Mucosa of rectum (tissue), 2 donors: Measurements from ENCODE around the gene RYR2.

Experiments
- H3K27ac ChIP-seq, 2 donors: one replicate each; pipeline ENCODE4 v1.7.0; 2013; ENCODE audit warnings: inconsistent platforms in 2 of 2, low read depth in 2 of 2, low read length in 2 of 2
- H3K27me3 ChIP-seq, 2 donors: one replicate each; pipeline ENCODE4 v1.7.0; 2013; ENCODE audit warnings: low read length in 2 of 2; ENCODE audit not compliant: control insufficient read depth in 2 of 2, insufficient read depth in 2 of 2
- H3K36me3 ChIP-seq, 2 donors: one replicate each; pipeline ENCODE4 v1.7.0; 2013; ENCODE audit warnings: low read length in 2 of 2; ENCODE audit not compliant: control insufficient read depth in 2 of 2, insufficient read depth in 2 of 2
- H3K4me1 ChIP-seq, 2 donors: one replicate each; pipeline ENCODE4 v1.7.0; 2013; ENCODE audit warnings: low read length in 2 of 2, mild to moderate bottlenecking in 1 of 2; ENCODE audit not compliant: control insufficient read depth in 2 of 2, insufficient read depth in 2 of 2
- H3K4me3 ChIP-seq, 2 donors: one replicate each; pipeline ENCODE4 v1.7.0; 2013; ENCODE audit warnings: low read length in 2 of 2
- H3K9ac ChIP-seq, 2 donors: one replicate each; pipeline ENCODE4 v1.7.0; 2013; ENCODE audit warnings: low read length in 2 of 2, low read depth in 1 of 2, mild to moderate bottlenecking in 1 of 2
- H3K9me3 ChIP-seq, 2 donors: one replicate each; pipeline ENCODE4 v1.7.0; 2013; ENCODE audit warnings: low read length in 2 of 2; ENCODE audit not compliant: control insufficient read depth in 2 of 2
- donor health status: healthy.
- donor health status: Normal muscosa, but diverticular disease.

Gene RYR2

GRCh38 chr1:237702161-237702560 is 660.2 kb downstream of the RYR2 start:
- no peak overlapping the region for H3K27ac ChIP-seq
- no peak overlapping the region for H3K4me3 ChIP-seq
- no peak overlapping the region for H3K9ac ChIP-seq
- no peaks in the 10 kb centered on the region for H3K4me1 ChIP-seq
- H3K27me3 ChIP-seq: no peaks in the 10 kb centered on the region
- no peaks in the 10 kb centered on the region for H3K9me3 ChIP-seq
- no peaks in the 10 kb centered on the region for H3K36me3 ChIP-seq

- no peaks in the 10 kb centered on the region for H3K36me3 ChIP-seq
These were observed 663.5 kb downstream of the RYR2 start for GRCh38 chr1:237705462-237705861.

GRCh38 chr1:237709355-237709754 is 667.4 kb downstream of the RYR2 start:
- Histone ChIP-seq H3K4me3 (no peak overlapping the region), H3K9ac (no peak overlapping the region), H3K27ac (no peak overlapping the region), H3K36me3 (no peaks in the 10 kb centered on the region), H3K27me3 (no peaks in the 10 kb centered on the region), H3K4me1 (no peaks in the 10 kb centered on the region), H3K9me3 (no peaks in the 10 kb centered on the region)

More at GRCh38 chr1:237705462-237705861, 663.5 kb downstream of the RYR2 start:
- H3K27ac ChIP-seq: no peak overlapping the region
- no peaks in the 10 kb centered on the region for H3K27me3 ChIP-seq
- no peak overlapping the region for H3K4me3 ChIP-seq
- no peaks in the 10 kb centered on the region for H3K4me1 ChIP-seq
- no peak overlapping the region for H3K9ac ChIP-seq
- no peaks in the 10 kb centered on the region for H3K9me3 ChIP-seq

DNA sequence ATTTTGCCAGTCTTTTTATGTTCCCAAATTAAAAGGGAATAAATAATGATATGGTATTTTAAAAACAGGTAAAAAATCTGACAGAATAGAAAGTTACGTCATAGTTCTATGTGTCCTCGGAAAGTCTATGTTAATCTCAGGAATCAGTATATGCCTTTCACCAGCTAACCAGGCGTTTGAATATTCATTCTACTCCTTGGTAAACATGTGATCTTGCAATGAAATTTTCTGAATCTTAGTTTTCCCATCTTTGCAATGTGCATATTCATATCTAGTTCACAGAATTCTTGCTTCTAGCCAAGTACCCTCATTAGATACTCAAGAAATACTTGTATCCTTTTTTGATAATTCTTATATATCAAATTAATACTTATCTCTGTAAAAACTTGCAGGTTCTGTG is 669.3 kb downstream of the RYR2 start:
- Histone ChIP-seq H3K27me3 (no peaks in the 10 kb centered on the region), H3K36me3 (no peaks in the 10 kb centered on the region), H3K9me3 (no peaks in the 10 kb centered on the region), H3K4me3 (no peak overlapping the region), H3K4me1 (no peaks in the 10 kb centered on the region), H3K9ac (no peak overlapping the region), H3K27ac (no peak overlapping the region)

- no peaks in the 10 kb centered on the region for H3K36me3 ChIP-seq
- no peak overlapping the region for H3K9ac ChIP-seq
- no peaks in the 10 kb centered on the region for H3K4me1 ChIP-seq
- H3K27ac ChIP-seq: no peak overlapping the region
- no peaks in the 10 kb centered on the region for H3K9me3 ChIP-seq
- H3K4me3 ChIP-seq: no peak overlapping the region
- no peaks in the 10 kb centered on the region for H3K27me3 ChIP-seq
These were observed 670.1 kb downstream of the RYR2 start for GRCh38 chr1:237712082-237712481.

- no peaks in the 10 kb centered on the region for H3K27me3 ChIP-seq
- no peaks in the 10 kb centered on the region for H3K36me3 ChIP-seq
- no peak overlapping the region for H3K27ac ChIP-seq
- H3K9ac ChIP-seq: no peak overlapping the region
- H3K4me1 ChIP-seq: no peaks in the 10 kb centered on the region
- no peak overlapping the region for H3K4me3 ChIP-seq
- no peaks in the 10 kb centered on the region for H3K9me3 ChIP-seq
These were observed 670.7 kb downstream of the RYR2 start for GRCh38 chr1:237712586-237713157.

- Histone ChIP-seq H3K9me3 (no peaks in the 10 kb centered on the region), H3K27ac (no peak overlapping the region), H3K36me3 (no peaks in the 10 kb centered on the region), H3K27me3 (no peaks in the 10 kb centered on the region), H3K4me1 (no peaks in the 10 kb centered on the region), H3K4me3 (no peak overlapping the region), H3K9ac (no peak overlapping the region)
These were observed 671.9 kb downstream of the RYR2 start for GRCh38 chr1:237713916-237714315.

DNA sequence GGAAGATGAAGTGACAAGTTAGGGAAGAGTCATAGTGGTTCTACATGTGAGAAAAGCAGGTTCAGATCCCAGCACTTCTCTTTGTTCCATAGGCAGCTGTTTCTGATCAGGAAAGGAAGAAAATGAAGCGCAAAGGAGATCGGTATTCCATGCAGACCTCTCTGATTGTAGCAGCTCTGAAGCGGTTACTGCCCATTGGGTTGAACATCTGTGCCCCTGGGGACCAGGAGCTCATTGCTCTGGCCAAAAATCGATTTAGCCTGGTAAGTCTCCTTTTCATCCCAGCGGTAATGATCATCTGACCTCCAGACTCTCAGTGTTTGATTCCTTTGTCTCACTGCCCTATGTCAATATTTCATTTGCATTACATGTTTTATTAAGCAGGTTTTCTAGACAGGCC is 675.1 kb downstream of the RYR2 start:
- Histone ChIP-seq H3K27ac (no peak overlapping the region), H3K4me3 (no peak overlapping the region), H3K4me1 (no peaks in the 10 kb centered on the region), H3K27me3 (no peaks in the 10 kb centered on the region), H3K36me3 (no peaks in the 10 kb centered on the region), H3K9me3 (no peaks in the 10 kb centered on the region), H3K9ac (no peak overlapping the region)

DNA sequence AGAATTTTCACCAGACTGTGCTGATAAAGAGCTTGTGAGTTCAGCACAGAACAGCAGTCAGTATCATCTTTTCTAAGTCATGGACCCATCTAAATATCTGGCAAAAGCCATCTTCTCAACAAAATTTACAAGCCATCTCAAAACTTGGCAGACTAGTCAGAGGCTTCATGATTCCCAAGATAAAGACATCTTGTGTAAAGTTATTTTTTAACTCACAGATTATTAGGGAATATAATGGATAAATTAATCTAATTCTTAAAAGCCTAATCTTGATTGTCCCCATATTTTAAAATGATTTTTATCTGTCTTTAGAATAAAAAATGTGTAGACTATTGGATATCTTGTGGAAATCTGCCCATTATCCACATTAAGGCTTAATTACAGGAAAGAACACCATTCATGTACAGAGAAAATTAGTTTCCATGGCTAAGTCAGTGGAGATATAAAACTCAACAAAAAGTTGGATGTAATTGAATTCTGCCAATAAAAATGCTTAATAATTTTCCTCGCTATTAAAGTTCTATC is 688.9 kb downstream of the RYR2 start:
- H3K36me3 ChIP-seq: no peaks in the 10 kb centered on the region
- no peak overlapping the region for H3K4me3 ChIP-seq
- H3K9ac ChIP-seq: no peak overlapping the region
- H3K9me3 ChIP-seq: no peaks in the 10 kb centered on the region
- no peak overlapping the region for H3K27ac ChIP-seq
- no peaks in the 10 kb centered on the region for H3K4me1 ChIP-seq
- no peaks in the 10 kb centered on the region for H3K27me3 ChIP-seq

GRCh38 chr1:237732657-237733056 is 690.7 kb downstream of the RYR2 start:
- Histone ChIP-seq H3K4me1 (no peaks in the 10 kb centered on the region), H3K9me3 (no peaks in the 10 kb centered on the region), H3K9ac (no peak overlapping the region), H3K4me3 (no peak overlapping the region), H3K27ac (no peak overlapping the region), H3K36me3 (no peaks in the 10 kb centered on the region), H3K27me3 (no peaks in the 10 kb centered on the region)
